ENCODE measurements around the gene NR1D2.
"Not testable (repeated sequence)": the region's sequence is repeated elsewhere in the genome, so short reads cannot be mapped to it uniquely, and the experiment has no call there.

The NR1D2 gene

GRCh38 chr3:23944861-23945662, at the start of gene NR1D2:
NR1D2 (plus strand) TSS chr3:23945286; CDS start chr3:23945579, 293 bp downstream.
- peak; percentile 37 to 65 for DNase-seq (ENCODE audit: low read depth in 2 of 2)

DNA sequence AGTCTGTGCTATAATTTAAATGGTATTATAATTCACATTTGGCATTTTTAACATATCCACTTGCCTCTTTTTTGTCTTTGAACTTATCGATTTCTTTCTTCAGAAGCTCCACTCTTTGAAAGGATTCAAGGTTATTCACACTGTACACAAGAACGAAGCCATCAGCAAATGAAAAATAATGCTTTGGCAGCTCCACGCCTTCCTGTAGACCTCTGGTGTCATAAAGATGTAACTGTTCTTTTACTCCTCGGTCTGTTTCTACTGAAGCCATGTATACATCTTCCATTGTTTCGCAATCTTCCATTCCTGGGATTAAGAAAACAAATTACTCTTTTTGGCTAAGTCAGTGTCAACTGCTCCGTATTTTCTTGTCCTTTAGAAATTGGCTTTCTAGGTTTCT, 44.3 kb upstream of the NR1D2 start:
- no peak for DNase-seq (ENCODE audit: low read depth in 2 of 2)

DNA sequence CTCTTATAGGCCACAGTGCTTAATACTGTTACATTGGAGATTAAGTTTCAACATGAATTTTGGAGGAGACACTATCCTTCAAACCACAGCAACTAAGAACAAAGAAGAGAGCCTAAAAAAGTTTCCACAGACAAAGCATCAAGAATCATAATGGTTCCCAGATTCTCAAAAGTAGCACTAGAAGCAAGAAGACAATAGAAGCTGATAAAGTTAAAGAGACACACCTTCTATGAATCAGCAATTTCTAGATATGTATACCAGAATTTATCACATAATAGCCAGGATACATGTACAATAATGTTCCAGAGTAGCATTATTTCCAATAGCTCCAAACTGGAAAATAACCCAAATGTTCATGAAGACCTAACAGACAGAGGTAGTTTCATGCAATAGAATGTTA, 40.5 kb upstream of the NR1D2 start:
- DNase-seq (ENCODE audit: low read depth in 2 of 2), result no peak

DNA sequence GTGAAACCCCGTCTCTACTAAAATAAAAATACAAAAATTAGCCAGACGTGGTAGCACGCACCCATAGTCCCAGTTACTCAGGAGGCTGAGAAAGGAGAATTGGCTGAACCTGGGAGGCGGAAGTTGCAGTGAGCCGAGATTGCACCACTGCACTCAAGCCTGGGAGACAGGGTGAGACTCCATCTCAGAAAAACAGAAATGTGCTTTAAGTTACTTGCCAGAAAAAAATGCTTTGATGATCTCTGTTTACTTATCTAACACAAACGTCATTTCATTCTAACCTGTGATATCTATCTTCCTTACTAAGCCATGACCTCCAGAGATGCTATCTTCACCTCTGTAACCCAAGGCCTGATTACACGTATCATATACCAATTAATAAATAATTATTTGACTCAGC, 35.7 kb upstream of the NR1D2 start:
- no peak for DNase-seq (ENCODE audit: low read depth in 2 of 2)

DNA sequence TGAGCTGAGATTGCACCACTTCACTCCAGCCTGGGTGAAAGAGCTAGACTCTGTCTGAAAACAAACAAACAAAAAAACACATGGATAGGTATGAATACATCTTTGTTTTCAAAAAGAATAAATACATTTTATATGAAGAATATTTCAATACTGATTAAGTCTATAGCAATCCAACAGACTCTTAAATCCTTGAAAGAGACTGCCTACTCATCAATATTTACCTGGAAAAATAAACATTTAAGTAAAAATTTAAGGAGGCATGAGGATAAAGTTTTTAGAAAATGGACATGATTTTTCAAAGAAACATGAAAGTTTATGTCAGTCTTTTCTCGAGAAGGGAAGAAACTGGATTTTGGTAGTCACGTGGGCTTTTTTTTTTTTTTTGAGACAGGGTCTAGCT, 33.7 kb upstream of the NR1D2 start:
- no peak for DNase-seq (ENCODE audit: low read depth in 2 of 2)

DNA sequence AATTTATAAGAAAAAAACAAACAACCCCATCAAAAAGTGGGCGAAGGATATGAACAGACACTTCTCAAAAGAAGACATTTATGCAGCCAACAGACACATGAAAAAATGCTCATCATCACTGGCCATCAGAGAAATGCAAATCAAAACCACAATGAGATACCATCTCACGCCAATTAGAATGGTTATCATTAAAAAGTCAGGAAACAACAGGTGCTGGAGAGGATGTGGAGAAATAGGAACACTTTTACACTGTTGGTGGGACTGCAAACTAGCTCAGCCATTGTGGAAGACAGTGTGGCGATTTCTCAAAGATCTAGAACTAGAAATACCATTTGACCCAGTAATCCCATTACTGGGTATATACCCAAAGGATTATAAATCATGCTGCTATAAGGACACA, 32.8 kb upstream of the NR1D2 start:
- not testable (repeated sequence) for DNase-seq (ENCODE audit: low read depth in 2 of 2)

DNA sequence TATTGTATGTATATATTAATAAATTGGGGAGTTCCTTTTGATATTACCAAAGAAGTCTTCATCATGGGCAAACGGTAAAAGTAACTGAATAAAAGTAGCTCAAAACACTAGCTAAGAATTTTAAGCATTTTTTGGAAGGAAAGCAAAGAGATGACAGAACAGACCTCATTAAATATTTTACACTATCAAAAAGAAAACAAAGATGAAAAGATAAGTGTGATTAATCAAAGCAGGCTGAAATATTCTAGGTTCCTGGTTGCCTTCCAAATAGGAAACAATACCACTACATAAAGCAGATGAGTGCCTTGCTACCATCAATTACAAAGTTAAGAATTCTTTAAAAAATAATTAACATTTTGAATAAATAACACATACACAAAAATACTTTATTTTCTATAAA, 31.9 kb upstream of the NR1D2 start:
- DNase-seq (ENCODE audit: low read depth in 2 of 2), result no peak

GRCh38 chr3:23913873-23914743, 31.0 kb upstream of the NR1D2 start:
- no peak for DNase-seq (ENCODE audit: low read depth in 2 of 2)

GRCh38 chr3:23915537-23916108, 29.5 kb upstream of the NR1D2 start:
- no peak for DNase-seq (ENCODE audit: low read depth in 2 of 2)

- DNase-seq (ENCODE audit: low read depth in 2 of 2), result peak in 1 of 2 donors; percentile 4
Measured at GRCh38 chr3:23916152-23916885, 28.8 kb upstream of the NR1D2 start.

DNA sequence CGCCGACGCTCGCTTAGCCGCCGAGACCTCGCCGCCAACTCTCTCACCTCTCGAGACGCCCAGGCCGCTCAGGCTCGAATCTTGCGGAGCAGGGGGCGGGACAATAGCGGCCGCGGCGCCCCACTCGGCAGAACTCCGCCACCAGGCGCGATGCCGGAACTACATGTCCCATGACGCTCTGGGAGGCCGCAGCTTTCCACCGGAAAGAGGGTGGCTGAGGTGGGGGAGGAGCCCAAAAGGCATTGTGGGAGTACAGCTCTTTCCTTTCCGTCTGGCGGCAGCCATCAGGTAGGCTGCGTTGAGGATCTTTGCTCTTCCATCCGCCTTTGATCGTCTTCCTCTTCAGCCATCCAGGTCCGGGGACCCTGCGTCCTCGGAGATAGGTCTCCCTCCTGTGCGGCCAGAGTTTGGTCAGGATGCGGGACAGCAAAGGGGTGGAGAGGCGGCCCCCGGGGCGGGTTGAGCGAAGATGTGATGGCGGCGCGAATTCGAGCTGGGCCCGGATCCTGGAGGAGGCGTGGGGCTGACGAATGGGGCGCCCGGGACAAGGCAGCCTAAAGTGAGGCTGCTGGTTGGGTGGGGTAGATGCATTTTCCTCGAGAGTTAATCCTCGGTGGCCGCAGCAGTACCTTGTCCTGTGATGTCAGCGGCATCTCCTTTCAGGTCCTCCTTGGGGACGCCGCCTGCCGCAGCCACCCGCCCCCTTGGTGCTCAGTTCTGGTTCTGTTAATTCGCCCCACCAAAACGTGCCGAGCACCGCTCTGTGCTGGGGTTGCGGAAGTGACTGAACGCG, 28.0 kb upstream of the NR1D2 start, which contains the start of the genes NKIRAS1 and RPL15:
NKIRAS1 (minus strand) TSS at position 105 of the 793 bp plus-strand sequence. CDS start 6,086 bp downstream, outside the sequence.
RPL15 (plus strand) TSS at position 247 of the 793 bp plus-strand sequence. CDS start 728 bp downstream, outside the sequence.
- DNase-seq (ENCODE audit: low read depth in 2 of 2), result peak; percentile 95 to 96

DNA sequence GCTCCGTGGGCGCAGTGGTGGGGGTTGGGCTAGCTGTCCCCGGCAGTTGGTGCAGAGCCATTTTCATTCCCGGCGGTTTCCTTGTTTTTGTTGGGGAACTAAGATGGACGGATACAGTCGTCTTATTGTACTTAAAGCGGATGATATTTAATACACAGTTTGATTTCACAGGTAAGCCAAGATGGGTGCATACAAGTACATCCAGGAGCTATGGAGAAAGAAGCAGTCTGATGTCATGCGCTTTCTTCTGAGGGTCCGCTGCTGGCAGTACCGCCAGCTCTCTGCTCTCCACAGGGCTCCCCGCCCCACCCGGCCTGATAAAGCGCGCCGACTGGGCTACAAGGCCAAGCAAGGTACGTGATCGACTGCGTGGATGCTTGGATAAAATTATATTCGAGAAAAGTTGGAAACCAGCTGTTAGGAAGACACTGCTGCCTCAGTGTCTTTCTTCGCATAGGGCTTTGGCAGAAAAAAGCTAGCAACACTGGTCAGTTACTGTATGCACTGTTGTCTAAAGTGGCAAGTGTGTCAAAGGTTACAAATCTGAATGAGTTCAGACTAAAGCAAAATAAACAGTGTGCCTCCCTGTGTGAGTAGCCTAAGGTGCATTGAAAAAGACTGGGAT, 27.3 kb upstream of the NR1D2 start:
- not testable (repeated sequence) for DNase-seq (ENCODE audit: low read depth in 2 of 2)

GRCh38 chr3:23918331-23918730, 26.8 kb upstream of the NR1D2 start:
- DNase-seq (ENCODE audit: low read depth in 2 of 2), result not testable (repeated sequence)

- DNase-seq (ENCODE audit: low read depth in 2 of 2), result no peak
Measured at GRCh38 chr3:23919628-23920027, 25.5 kb upstream of the NR1D2 start.

DNA sequence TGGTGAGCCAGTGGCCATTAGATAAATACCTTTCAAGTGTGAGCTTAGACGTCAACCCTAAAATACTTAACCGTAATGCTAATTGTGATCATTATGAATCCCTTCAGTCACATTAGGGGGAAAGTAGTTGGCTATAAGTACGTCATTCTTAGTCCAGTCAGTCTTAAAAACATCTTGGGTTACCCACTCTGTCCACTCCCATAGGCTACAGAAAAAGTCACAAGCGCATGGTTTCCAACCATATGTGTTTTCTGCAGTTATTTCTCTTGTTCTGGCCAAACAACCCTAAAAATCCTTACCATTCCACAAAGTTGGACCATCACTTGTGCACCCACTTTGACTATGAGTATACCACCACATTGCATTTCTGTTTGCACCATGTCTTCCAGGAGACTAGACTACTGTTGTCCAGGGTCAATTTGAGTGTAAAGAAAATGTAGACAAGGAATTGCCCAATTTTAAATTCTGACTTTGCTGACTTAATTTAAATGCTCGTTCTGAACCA, 24.9 kb upstream of the NR1D2 start:
- no peak for DNase-seq (ENCODE audit: low read depth in 2 of 2)

GRCh38 chr3:23921052-23921511, 24.0 kb upstream of the NR1D2 start:
- no peak for DNase-seq (ENCODE audit: low read depth in 2 of 2)

DNA sequence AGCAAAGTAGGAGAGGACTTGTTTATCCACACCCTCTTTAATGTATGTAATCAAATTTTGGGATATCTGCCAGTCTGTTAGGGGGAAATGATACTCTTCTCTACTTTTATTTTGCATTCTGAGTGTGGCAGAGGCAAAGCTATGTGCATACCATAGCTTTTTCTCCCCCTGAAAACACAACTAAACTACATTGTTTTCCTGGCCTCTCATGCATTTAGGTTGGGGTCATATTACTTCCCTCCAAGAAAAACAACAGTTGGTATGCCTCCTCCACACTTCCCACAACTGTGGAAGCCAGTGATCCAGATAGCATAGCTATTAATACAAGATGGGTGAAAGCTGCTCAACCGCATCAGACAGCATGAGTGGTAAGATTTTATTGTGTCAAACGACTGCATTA, 21.3 kb upstream of the NR1D2 start:
- DNase-seq (ENCODE audit: low read depth in 2 of 2), result no peak

DNA sequence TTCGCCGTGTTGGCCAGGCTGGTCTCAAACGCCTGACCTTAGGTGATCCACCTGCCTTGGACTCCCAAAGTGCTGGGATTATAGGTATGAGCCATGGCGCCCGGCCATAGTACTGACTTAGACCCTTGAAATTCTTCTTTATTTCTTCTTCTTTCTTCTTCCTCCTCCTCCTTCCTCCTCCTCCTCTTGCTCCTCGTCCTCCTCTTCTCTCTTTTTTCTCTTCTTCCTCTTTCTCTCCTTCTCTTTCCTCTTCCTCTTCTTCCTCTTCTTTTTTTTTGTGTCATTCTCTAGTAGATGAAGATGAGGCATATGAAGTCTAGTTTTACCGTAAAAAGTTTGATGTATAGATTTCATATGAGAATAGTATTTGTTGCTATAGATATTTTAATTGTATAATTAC, 18.8 kb upstream of the NR1D2 start:
- DNase-seq (ENCODE audit: low read depth in 2 of 2), result no peak

DNA sequence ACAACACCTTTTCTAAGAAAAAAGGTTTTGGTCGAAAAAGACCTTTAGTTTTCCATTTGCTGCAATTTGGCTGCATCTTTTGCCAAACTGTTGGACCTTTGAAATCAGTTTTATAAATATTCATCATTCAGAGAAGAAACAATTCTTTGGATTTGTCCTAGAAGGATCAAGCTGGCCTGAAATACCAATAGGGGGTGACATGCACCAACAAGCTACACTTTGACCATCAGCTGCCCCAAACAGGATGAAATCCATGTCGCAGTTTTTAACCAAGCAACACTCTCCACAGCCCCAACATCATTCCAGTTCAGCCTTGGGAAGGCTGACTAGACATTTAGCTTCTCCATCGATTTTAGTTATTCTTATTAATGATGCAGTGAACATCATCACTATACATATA, 18.4 kb upstream of the NR1D2 start:
- DNase-seq (ENCODE audit: low read depth in 2 of 2), result no peak

DNA sequence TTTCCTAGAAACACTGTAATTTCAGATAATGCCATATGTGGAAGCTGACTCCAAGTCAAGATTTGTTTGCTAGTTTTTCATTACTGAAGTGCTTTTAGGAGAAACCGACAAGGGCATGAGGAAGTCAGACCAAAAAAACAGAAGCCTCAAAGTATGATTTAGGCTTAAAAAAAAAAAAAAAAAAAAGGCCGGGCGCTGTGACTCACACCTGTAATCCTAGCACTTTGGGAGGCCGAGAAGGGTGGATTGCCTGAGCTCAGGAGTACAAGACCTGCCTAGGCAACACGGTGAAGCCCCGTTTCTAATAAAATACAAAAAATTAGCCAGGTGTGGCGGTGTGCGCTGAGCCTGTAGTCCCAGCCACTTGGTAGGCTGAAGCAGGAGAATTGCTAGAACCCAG, 16.6 kb upstream of the NR1D2 start:
- no peak for DNase-seq (ENCODE audit: low read depth in 2 of 2)
